Thyroid gland (tissue), 4 donors: ENCODE results near the gene MAD1L1.

Source experiments
- POLR2A ChIP-seq, 2 donors: fragments of 450-650 bp; IDR thresholded peaks; one replicate each; pipeline ENCODE4 v1.6.1; 2017; ENCODE audit warnings: antibody characterized with exemption in 2 of 2, mild to moderate bottlenecking in 2 of 2, moderate library complexity in 1 of 2
- TF ChIP-seq, protein P1 (sequence below), 6 experiments: fragments of 200-600 bp in 3 of 6; fragments of 450-650 bp in 3 of 6; sonication (generic) in 3 of 6; IDR thresholded peaks; one replicate each; pipeline ENCODE4 v1.5.1; 2016 to 2019; ENCODE audit warnings: antibody characterized with exemption in 6 of 6, mild to moderate bottlenecking in 2 of 6, inconsistent platforms in 1 of 6, moderate library complexity in 1 of 6

DNA sequence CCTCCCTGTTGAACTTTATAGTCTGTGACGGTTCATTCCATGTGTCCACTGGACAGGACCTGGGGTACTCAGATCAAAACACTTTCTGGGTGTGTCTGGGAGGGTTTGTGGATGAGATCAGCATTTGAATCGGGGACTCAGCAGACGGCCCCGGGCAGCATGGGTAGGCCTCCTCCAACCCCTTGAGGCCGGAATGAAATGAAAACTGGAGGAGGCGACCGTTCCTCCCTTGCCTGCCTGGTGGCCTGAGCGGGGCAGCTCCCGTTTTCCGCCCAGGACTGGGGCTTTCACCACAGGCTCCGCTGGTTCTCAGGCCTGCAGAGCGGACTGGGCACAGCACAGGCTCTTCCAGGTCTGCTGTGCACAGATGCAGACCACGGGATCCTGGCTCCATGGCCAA is 247.7 kb downstream of the MAD1L1 start:
- TF ChIP-seq, protein P1, sequence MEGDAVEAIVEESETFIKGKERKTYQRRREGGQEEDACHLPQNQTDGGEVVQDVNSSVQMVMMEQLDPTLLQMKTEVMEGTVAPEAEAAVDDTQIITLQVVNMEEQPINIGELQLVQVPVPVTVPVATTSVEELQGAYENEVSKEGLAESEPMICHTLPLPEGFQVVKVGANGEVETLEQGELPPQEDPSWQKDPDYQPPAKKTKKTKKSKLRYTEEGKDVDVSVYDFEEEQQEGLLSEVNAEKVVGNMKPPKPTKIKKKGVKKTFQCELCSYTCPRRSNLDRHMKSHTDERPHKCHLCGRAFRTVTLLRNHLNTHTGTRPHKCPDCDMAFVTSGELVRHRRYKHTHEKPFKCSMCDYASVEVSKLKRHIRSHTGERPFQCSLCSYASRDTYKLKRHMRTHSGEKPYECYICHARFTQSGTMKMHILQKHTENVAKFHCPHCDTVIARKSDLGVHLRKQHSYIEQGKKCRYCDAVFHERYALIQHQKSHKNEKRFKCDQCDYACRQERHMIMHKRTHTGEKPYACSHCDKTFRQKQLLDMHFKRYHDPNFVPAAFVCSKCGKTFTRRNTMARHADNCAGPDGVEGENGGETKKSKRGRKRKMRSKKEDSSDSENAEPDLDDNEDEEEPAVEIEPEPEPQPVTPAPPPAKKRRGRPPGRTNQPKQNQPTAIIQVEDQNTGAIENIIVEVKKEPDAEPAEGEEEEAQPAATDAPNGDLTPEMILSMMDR (IDR thresholded peaks at IDR 0.05): no peak
- TF ChIP-seq POLR2A (IDR thresholded peaks at IDR 0.05): no peak
